Measurements from ENCODE around the gene DPYD.

The DPYD gene

GRCh38 chr1:97726386-97726785 lies 194.4 kb downstream of the DPYD start:
- in situ Hi-C loops (cut with MboI; ENCODE audit: low sequenced_read_pairs), result no loop called here

GRCh38 chr1:97721221-97721620 lies 199.6 kb downstream of the DPYD start:
- in situ Hi-C loops (cut with MboI; ENCODE audit: low sequenced_read_pairs), result no loop called here

GRCh38 chr1:97712980-97713379 lies 207.9 kb downstream of the DPYD start:
- in situ Hi-C loops (cut with MboI; ENCODE audit: low sequenced_read_pairs), result no loop called here

- in situ Hi-C loops (cut with MboI; ENCODE audit: low sequenced_read_pairs), result no loop called here
Observed at GRCh38 chr1:97711858-97712257, 209.0 kb downstream of the DPYD start.

- in situ Hi-C loops (cut with MboI; ENCODE audit: low sequenced_read_pairs), result no loop called here
Observed at GRCh38 chr1:97693601-97694000, 227.2 kb downstream of the DPYD start.

GRCh38 chr1:97691325-97691724 lies 229.5 kb downstream of the DPYD start:
- in situ Hi-C loops (cut with MboI; ENCODE audit: low sequenced_read_pairs), result no loop called here

- in situ Hi-C loops (cut with MboI; ENCODE audit: low sequenced_read_pairs), result no loop called here
Observed at GRCh38 chr1:97685360-97685759, 235.5 kb downstream of the DPYD start.

GRCh38 chr1:97680894-97681293 lies 239.9 kb downstream of the DPYD start:
- in situ Hi-C loops (cut with MboI; ENCODE audit: low sequenced_read_pairs), result no loop called here

GRCh38 chr1:97680470-97680869 lies 240.4 kb downstream of the DPYD start:
- in situ Hi-C loops (cut with MboI; ENCODE audit: low sequenced_read_pairs), result no loop called here

- in situ Hi-C loops (cut with MboI; ENCODE audit: low sequenced_read_pairs), result no loop called here
Observed at GRCh38 chr1:97677702-97678101, 243.1 kb downstream of the DPYD start.

GRCh38 chr1:97674517-97674916 lies 246.3 kb downstream of the DPYD start:
- in situ Hi-C loops (cut with MboI; ENCODE audit: low sequenced_read_pairs), result no loop called here

- in situ Hi-C loops (cut with MboI; ENCODE audit: low sequenced_read_pairs), result no loop called here
Observed at GRCh38 chr1:97668945-97669344, 251.9 kb downstream of the DPYD start.

- in situ Hi-C loops (cut with MboI; ENCODE audit: low sequenced_read_pairs), result no loop called here
Observed at GRCh38 chr1:97660431-97661105, 260.3 kb downstream of the DPYD start.

- in situ Hi-C loops (cut with MboI; ENCODE audit: low sequenced_read_pairs), result no loop called here
Observed at GRCh38 chr1:97654876-97655585, 265.8 kb downstream of the DPYD start.

- in situ Hi-C loops (cut with MboI; ENCODE audit: low sequenced_read_pairs), result no loop called here
Observed at GRCh38 chr1:97651250-97651649, 269.6 kb downstream of the DPYD start.

GRCh38 chr1:97649591-97649990 lies 271.2 kb downstream of the DPYD start:
- in situ Hi-C loops (cut with MboI; ENCODE audit: low sequenced_read_pairs), result no loop called here

- in situ Hi-C loops (cut with MboI; ENCODE audit: low sequenced_read_pairs), result no loop called here
Observed at GRCh38 chr1:97647776-97648175, 273.1 kb downstream of the DPYD start.

- in situ Hi-C loops (cut with MboI; ENCODE audit: low sequenced_read_pairs), result no loop called here
Observed at GRCh38 chr1:97646071-97646470, 274.8 kb downstream of the DPYD start.

- in situ Hi-C loops (cut with MboI; ENCODE audit: low sequenced_read_pairs), result no loop called here
Observed at GRCh38 chr1:97640677-97641076, 280.2 kb downstream of the DPYD start.

- in situ Hi-C loops (cut with MboI; ENCODE audit: low sequenced_read_pairs), result no loop called here
Observed at GRCh38 chr1:97636941-97637340, 283.9 kb downstream of the DPYD start.

- in situ Hi-C loops (cut with MboI; ENCODE audit: low sequenced_read_pairs), result no loop called here
Observed at GRCh38 chr1:97634758-97635157, 286.1 kb downstream of the DPYD start.

GRCh38 chr1:97632776-97633175 lies 288.1 kb downstream of the DPYD start:
- in situ Hi-C loops (cut with MboI; ENCODE audit: low sequenced_read_pairs), result no loop called here

- in situ Hi-C loops (cut with MboI; ENCODE audit: low sequenced_read_pairs), result no loop called here
Observed at GRCh38 chr1:97632075-97632474, 288.8 kb downstream of the DPYD start.

Measured in HL-60/S4 treated with phorbol 12-myristate 13-acetate at 8.2 ng/mL for 4 days and 3 days (cell line).